IPS-18c (cell line): ENCODE measurements around the gene FBRS.
"Not testable (repeated sequence)": the region's sequence is repeated elsewhere in the genome, so short reads cannot be mapped to it uniquely, and the experiment has no call there.

Experiments used
- H3K4me3 ChIP-seq: 2 replicates; pipeline ENCODE4 v1.7.0; 2013; ENCODE audit warnings: low read depth, mild to moderate bottlenecking, low read length, moderate library complexity; ENCODE audit not compliant: insufficient read depth
- H3K9me3 ChIP-seq: one replicate; pipeline ENCODE4 v1.6.1; 2013; ENCODE audit warnings: mild to moderate bottlenecking, low read length, moderate library complexity; ENCODE audit not compliant: control insufficient read depth, insufficient read depth

FBRS gene

DNA sequence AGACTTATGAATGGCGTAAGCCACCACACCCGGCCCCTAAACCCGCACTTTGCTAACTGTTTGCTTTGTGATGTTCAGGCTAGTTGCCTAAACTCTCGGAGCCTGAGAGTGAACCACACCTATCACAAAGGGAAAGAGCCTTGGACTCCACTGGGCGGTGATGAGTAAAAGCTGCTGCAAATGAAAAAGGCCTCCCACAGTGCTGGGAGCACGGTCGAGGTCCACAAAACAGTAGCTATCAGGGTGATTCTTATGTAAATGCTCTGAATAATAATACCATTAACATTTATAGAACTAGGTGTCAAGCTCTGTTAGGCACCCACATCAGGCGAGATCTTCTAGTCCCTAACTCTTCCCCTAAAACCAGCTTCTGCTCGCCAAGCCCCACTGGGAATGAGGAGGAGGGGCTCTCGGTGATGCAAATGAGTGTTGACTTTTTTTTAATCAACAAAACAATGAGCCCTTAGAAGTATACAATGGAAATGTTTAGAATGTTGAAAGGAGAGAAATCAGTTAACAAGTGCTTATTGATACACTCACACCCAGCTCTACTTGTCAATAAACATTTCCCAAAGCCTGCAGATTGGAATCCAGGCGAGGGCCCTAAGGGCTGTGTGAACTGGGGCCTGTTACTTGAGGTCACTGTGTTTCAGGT lies 19.8 kb downstream of the FBRS start:
- no peak overlapping the region for H3K4me3 ChIP-seq
- H3K9me3 ChIP-seq: no peaks in the 10 kb centered on the region

GRCh38 chr16:30678586-30678970 lies 20.3 kb downstream of the FBRS start:
- Histone ChIP-seq H3K9me3 (no peaks in the 10 kb centered on the region), H3K4me3 (no peak overlapping the region)

- Histone ChIP-seq H3K9me3 (no peaks in the 10 kb centered on the region), H3K4me3 (no peak overlapping the region)
These were observed 22.1 kb downstream of the FBRS start for GRCh38 chr16:30680326-30680725.

DNA sequence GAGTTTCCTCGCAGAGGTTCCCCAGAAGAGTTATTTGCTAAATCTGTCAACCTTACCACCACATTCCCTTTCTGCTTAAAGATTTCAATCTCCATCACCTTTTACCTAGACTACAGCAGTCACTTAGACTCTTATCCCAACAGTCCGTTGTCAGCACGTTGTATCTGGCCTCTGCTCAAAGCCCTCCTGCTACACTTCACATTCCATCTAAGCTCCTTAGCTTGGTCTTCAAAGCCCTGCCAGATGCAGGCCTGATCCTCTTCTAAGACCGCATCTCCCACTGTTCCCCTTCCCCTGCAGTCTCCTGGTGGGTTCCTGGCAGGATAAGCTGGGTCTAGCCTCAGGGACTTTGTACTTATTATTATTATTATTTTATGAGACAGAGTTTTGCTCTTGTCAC lies 30.5 kb downstream of the FBRS start:
- Histone ChIP-seq H3K4me3 (no peak overlapping the region), H3K9me3 (peaks cover 2% of the 10 kb centered on the region)

DNA sequence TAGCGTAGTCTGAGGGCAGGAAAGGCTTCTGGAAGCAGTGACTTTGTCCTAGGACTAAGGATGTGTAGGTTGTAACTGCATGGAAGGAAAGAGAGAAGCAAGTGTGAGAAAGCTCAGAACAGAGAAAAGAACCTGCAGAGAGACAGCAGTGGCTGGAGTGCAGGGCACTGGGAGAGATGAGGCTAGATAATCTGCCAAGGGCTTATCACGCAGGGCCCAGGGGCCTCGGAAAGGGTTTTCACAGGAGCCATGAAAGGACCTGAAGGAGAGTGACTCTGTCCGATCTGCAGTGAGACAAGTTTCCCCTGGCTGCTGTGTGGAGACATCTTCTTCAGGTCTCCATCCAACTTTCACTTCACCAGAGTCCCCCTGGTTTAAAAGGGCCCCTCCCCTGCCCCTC lies 33.7 kb downstream of the FBRS start:
- Histone ChIP-seq H3K9me3 (peaks cover 2% of the 10 kb centered on the region), H3K4me3 (no peak overlapping the region)

DNA sequence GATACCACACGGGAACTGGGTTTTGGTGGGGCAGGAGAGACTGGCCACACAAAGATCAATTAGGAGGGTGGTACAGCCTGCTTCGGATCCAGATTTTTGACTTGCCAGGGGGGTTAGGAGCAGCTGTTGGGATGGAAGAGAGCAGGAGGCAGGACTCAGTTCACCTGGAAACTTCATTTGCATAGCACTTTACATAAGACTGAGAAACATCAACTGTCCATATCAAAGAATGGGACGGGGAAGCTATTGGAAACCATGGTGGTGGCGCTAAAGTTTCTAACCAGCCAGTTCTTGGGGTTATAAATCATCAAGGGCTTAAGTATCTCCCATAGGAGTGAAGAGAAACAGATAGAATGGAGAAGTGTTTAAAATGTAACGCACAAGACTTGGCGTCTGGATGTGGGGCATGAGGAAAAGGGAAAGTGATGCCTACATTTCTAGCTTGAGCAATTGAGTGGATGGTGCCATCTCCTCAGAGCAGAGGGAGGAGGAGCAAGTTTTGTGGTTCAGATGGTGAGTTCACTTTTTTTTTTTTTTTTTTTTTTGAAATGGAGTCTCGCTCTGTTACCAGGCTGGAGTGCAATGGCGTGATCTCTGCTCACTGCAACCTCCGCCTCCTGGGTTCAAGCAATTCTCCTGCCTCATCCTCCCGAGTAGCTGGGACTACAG lies 34.3 kb downstream of the FBRS start:
- peaks cover 2% of the 10 kb centered on the region for H3K9me3 ChIP-seq
- H3K4me3 ChIP-seq: no peak overlapping the region

- Histone ChIP-seq H3K9me3 (peaks cover 2% of the 10 kb centered on the region), H3K4me3 (no peak overlapping the region)
These were observed 36.9 kb downstream of the FBRS start for GRCh38 chr16:30694926-30695693.

DNA sequence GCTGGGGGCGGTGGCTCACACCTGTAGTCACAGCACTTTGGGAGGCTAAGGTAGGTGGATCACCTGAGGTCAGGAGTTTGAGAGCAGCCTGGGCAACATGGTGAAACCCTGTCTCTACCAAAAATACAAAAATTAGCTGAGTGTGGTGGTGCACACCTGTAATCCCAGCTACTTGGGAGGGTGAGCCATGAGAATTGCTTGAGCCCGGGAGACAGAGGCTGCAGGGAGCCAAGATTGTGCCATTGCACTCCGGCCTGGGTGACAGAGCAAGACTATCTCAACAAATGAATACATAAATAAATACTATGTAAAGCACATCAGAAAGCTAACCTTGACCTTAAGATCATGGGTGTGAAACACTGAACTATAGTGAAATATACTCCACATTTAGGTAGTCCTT lies 38.4 kb downstream of the FBRS start:
- not testable (repeated sequence) for H3K4me3 ChIP-seq, H3K9me3 ChIP-seq

- H3K4me3 ChIP-seq: peak overlapping the region; percentile 98
- H3K9me3 ChIP-seq: peaks cover 2% of the 10 kb centered on the region
These were observed 39.3 kb downstream of the FBRS start for GRCh38 chr16:30697264-30698138.

GRCh38 chr16:30698139-30698815 lies 40.0 kb downstream of the FBRS start:
- Histone ChIP-seq H3K4me3 (peak overlapping the region; percentile 98), H3K9me3 (peaks cover 1% of the 10 kb centered on the region)

DNA sequence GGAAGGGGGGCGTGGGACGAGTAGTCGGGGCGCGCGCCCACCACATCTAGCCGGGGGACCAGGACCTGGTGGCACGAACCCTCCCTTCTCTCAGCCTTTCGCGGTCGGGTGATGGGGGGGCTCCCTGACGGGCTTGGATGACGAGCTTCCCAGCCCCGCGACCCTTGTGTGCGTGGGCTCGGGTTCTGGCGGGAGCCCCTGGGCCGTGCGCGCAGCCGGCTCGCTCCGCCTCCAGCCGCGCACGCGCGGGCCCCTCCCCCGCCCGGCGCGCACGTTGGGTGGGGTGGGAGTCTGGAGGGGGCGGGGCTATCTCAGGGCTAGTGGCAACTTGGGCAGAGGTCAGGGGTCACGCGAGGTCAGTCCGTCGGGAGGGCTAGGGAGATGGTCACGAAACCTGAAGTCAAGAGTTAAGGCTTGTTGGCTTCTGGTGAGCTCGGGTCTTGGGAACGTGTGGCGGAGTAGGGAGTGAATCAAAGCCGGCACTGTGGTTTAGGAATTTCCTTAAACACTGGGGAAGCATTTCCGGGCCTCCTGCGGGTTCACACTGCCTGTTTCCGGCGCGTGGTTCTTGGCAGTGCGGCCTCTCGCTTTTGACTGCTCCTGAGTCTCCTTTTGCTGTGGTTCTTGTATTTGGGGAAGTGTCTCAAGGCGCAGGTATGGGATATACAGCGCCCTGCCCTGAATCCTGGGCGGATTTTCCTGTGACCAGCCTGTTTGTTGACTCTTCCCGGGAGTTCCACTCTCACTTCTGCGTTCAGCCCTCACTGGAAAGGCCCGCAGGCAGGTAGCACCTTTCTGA lies 40.8 kb downstream of the FBRS start, which contains the start of gene SRCAP:
Gene SRCAP, plus strand, starts transcription at position 356 of the 799 bp plus-strand sequence. CDS start 1,654 bp downstream, outside the sequence.
- no peaks in the 10 kb centered on the region for H3K9me3 ChIP-seq

DNA sequence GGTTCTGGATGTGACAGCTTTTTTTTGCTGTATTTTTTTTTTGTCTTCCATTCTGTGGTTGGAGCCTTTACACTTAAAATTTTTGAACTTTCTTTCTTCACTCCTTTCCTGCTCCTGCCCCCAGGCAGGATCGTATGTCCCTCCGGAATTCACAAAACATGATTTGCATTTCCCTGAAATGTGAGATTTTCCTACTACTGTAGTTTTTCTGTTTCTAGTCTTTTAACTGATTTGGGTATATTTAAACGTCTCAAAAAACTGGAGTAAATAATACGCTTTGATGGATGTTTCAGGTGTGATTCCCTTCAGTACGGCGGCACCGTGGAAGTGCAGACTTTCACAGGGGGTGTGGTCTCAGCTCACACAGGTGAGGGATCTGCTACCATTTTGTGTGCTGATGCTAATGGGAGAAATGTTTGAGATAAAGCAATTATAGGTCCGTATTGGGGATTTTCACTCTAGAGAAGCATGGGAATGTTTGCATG lies 41.4 kb downstream of the FBRS start:
- Histone ChIP-seq H3K4me3 (peak overlapping the region; percentile 98), H3K9me3 (no peaks in the 10 kb centered on the region)

More for the DNA sequence above, 40.8 kb downstream of the FBRS start, which contains the start of gene SRCAP:
- H3K4me3 ChIP-seq: peak within 1 kb of the TSS; percentile 98

- no peak overlapping the region for H3K4me3 ChIP-seq
- H3K9me3 ChIP-seq: no peaks in the 10 kb centered on the region
These were observed 42.3 kb downstream of the FBRS start for GRCh38 chr16:30700491-30700890.

- H3K4me3 ChIP-seq: no peak overlapping the region
- H3K9me3 ChIP-seq: no peaks in the 10 kb centered on the region
These were observed 42.7 kb downstream of the FBRS start for GRCh38 chr16:30700971-30701370.

DNA sequence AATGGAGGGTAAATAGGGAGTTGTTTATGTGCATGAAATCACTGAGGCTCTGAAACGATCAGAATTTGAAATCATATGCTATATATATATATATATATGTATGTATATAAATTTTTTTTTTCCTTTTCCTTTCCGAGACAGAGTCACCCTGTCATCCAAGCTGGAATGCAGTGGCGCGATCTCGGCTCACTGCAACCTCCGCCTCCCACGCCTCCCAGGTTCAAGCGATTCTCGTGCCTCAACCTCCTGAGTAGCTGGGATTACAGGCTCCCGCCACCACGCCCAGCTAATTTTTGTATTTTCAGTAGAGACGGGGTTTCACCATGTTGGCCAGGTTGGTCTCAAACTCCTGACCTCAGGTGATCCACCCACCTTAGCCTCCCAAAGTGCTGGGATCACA lies 44.8 kb downstream of the FBRS start:
- not testable (repeated sequence) for H3K9me3 ChIP-seq, H3K4me3 ChIP-seq

DNA sequence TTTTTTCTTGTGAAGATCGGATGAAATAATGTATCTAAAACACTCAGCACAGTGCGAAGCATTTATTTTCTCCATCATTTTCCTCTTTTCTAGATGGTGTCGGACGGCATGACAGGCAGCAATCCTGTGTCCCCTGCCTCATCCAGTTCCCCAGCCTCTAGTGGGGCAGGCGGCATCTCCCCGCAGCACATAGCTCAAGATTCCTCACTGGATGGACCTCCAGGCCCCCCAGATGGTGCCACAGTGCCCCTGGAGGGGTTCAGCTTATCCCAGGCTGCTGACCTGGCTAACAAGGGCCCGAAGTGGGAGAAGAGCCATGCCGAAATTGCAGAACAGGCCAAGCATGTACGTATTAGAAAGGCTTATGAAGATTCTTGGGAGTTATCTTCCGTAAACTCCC lies 45.7 kb downstream of the FBRS start:
- H3K9me3 ChIP-seq: no peaks in the 10 kb centered on the region
- H3K4me3 ChIP-seq: no peak overlapping the region
